Endothelial cell of umbilical vein (primary cell): Measurements from ENCODE around the gene TTLL5. TPM values are rescaled to one million over a fixed set of nuclear protein-coding genes. Genes with fewer than 3 reads are reported as not detected.
A peak's percentile ranks its signal among the peaks of the same experiment; 100 is the strongest.

Experiments
- BruUV-seq: library from RNA; stranded (reverse); fragments of 400-500 nt; replicated peaks from 2 replicates; lab custom pipeline; 2021; lab: Mats Ljungman, UMichigan
- CTCF ChIA-PET: fragments of 300-600, 350-600 bp; sonication (Branson Sonifier 250); formaldehyde crosslinking; loops from one replicate; lab custom pipeline; 2021; ENCODE audit warnings: antibody characterized with exemption, inconsistent platforms; lab: Charles Lee
- POLR2A ChIA-PET: fragments of 300-600, 350-600 bp; sonication (Branson Sonifier 250); formaldehyde crosslinking; loops from one replicate; lab custom pipeline; 2021; ENCODE audit warnings: antibody characterized with exemption, inconsistent platforms; lab: Charles Lee
- DNase-seq: peaks from one replicate; pipeline ENCODE4 v3.0.0-alpha.2; 2011; ENCODE audit warnings: low read depth, low spot score
- FAIRE-seq: peaks from 2 replicates; lab custom pipeline; 2011; peaks lifted over from hg19 to GRCh38; lab: Jason Lieb, UNC
- H2AFZ ChIP-seq: 2 replicates; pipeline ENCODE4 v1.6.0; 2012; ENCODE audit warnings: low read depth, low read length, control low read depth, inconsistent platforms
- H3K27ac ChIP-seq: 2 replicates; pipeline ENCODE4 v1.5.1; 2011; ENCODE audit warnings: low read depth, mild to moderate bottlenecking, control low read depth, low read length, moderate library complexity; ENCODE audit not compliant: insufficient read depth
- H3K27me3 ChIP-seq, 2 experiments: 2 replicates each; pipeline versions ENCODE4 v1.6.0 to v1.6.1; 2011; ENCODE audit warnings: low read length in 2 of 2, mixed read lengths in 1 of 2; ENCODE audit not compliant: control insufficient read depth in 2 of 2, insufficient read depth in 2 of 2
- H3K36me3 ChIP-seq, 2 experiments: 2 replicates in 1 of 2; 3 replicates in 1 of 2; pipeline ENCODE4 v1.5.1; 2011; ENCODE audit warnings: low read length in 2 of 2, mild to moderate bottlenecking in 1 of 2, moderate library complexity in 1 of 2; ENCODE audit not compliant: control insufficient read depth in 2 of 2, insufficient read depth in 2 of 2; ENCODE audit errors: extremely low read depth in 1 of 2
- H3K4me1 ChIP-seq: 3 replicates; pipeline ENCODE4 v1.5.1; 2011; ENCODE audit warnings: mild to moderate bottlenecking, low read length; ENCODE audit not compliant: control insufficient read depth, insufficient read depth; ENCODE audit errors: extremely low read depth
- H3K4me2 ChIP-seq: 2 replicates; pipeline ENCODE4 v1.6.1; 2011; ENCODE audit warnings: low read length, control low read depth, mixed read lengths; ENCODE audit not compliant: insufficient read depth
- H3K4me3 ChIP-seq, 3 experiments: fragments of 200-600 bp in 1 of 3; sonication (generic), shearing (Covaris generic) in 1 of 3; replicated peaks in 1 of 3; 2 replicates each; pipeline ENCODE4 v1.5.1; 2011 to 2016; ENCODE audit warnings: control low read depth in 3 of 3, low read length in 3 of 3, mild to moderate bottlenecking in 2 of 3, inconsistent platforms in 1 of 3, low read depth in 1 of 3, moderate library complexity in 1 of 3; ENCODE audit not compliant: insufficient read depth in 1 of 3
- H3K79me2 ChIP-seq: 2 replicates; pipeline ENCODE4 v1.6.0; 2012; ENCODE audit warnings: low read length, inconsistent platforms; ENCODE audit not compliant: control insufficient read depth, insufficient read depth
- H3K9ac ChIP-seq: replicated peaks from 2 replicates; pipeline ENCODE3; 2011; ENCODE audit warnings: low read length, control low read depth; ENCODE audit not compliant: insufficient read depth; ENCODE audit errors: extremely low read depth
- H3K9me1 ChIP-seq: replicated peaks from 3 replicates; pipeline ENCODE4 v1.6.0; 2011; ENCODE audit warnings: mild to moderate bottlenecking, low read length; ENCODE audit not compliant: control insufficient read depth, insufficient read depth; ENCODE audit errors: extremely low read depth
- H3K9me3 ChIP-seq: replicated peaks from 2 replicates; pipeline ENCODE4 v1.5.1; 2012; ENCODE audit warnings: low read length, inconsistent platforms; ENCODE audit not compliant: control insufficient read depth, insufficient read depth
- H4K20me1 ChIP-seq: replicated peaks from 2 replicates; pipeline ENCODE3; 2011; ENCODE audit warnings: mild to moderate bottlenecking, low read length; ENCODE audit not compliant: control insufficient read depth, insufficient read depth; ENCODE audit errors: extremely low read depth
- EZH2 ChIP-seq: IDR thresholded peaks from 2 replicates; pipeline ENCODE4 v1.6.1; 2012; ENCODE audit warnings: borderline replicate concordance, low read depth, mild to moderate bottlenecking, moderate library complexity, low read length, inconsistent platforms; ENCODE audit not compliant: severe bottlenecking
- FOS ChIP-seq: IDR thresholded peaks from 2 replicates; pipeline ENCODE4 v1.6.1; 2011; ENCODE audit warnings: mild to moderate bottlenecking, low read length, moderate library complexity, borderline replicate concordance; ENCODE audit not compliant: insufficient read depth
- GATA2 ChIP-seq: IDR thresholded peaks from 2 replicates; pipeline ENCODE4 v1.7.0; 2011; ENCODE audit warnings: low read depth, mild to moderate bottlenecking, moderate library complexity, mixed read lengths, low read length; ENCODE audit not compliant: insufficient read length, insufficient read depth
- JUN ChIP-seq: IDR thresholded peaks from 2 replicates; pipeline ENCODE4 v1.6.1; 2011; ENCODE audit warnings: borderline replicate concordance, low read depth; ENCODE audit not compliant: insufficient read length, insufficient read depth
- MYC ChIP-seq: IDR thresholded peaks from one replicate; pipeline ENCODE4 v1.6.1; 2011; ENCODE audit warnings: mild to moderate bottlenecking, low read depth, low read length
- POLR2A ChIP-seq: IDR thresholded peaks from 2 replicates; pipeline ENCODE4 v1.6.1; 2012; ENCODE audit warnings: low read depth, mild to moderate bottlenecking, control low read depth, low read length
- POLR2AphosphoS5 ChIP-seq: IDR thresholded peaks from 2 replicates; pipeline ENCODE4 v1.6.1; 2012; ENCODE audit warnings: low read depth, mild to moderate bottlenecking, control low read depth, low read length, moderate library complexity; ENCODE audit not compliant: insufficient read depth
- dilution Hi-C: fragments of 300-500 bp; cut with MboI; formaldehyde crosslinking; loops from one replicate; pipeline ENCODE4 v1.15.0; 2019; ENCODE audit warnings: low sequenced_read_pairs; ENCODE audit not compliant: extremely low pct_ligation_motif_present
- intact Hi-C: fragments of 100-400 bp; cut with micrococcal nuclease; formaldehyde crosslinking; loops from one replicate; pipeline ENCODE4 v1.10.0; 2022
- polyA plus RNA-seq, 4 experiments: library from polyadenylated mRNA; depleted of rRNA in 3 of 4; stranded (reverse) in 3 of 4; unstranded in 1 of 4; fragments of >200 nt; gene quantifications; 2 replicates each; pipeline versions ENCODE4 v1.2.1 to v1.2.3, GENCODE V29; 2011 to 2012; ENCODE audit warnings: missing spikeins in 1 of 4
- total RNA-seq: library from RNA; stranded (reverse); gene quantifications from 2 replicates; pipeline ENCODE4 v1.2.3, GENCODE V29; 2021
- TF ChIP-seq, protein P1 (sequence below), 2 donors: IDR thresholded peaks; 1 replicate in 1 of 2; 2 replicates in 1 of 2; pipeline ENCODE4 v1.5.1; 2011; ENCODE audit warnings: low read length in 2 of 2, mild to moderate bottlenecking in 2 of 2, moderate library complexity in 2 of 2, control low read depth in 1 of 2, inconsistent platforms in 1 of 2, low read depth in 1 of 2; ENCODE audit not compliant: insufficient read depth in 1 of 2; ENCODE audit errors: extremely low read depth in 1 of 2
- TF ChIP-seq, protein P2 (sequence below): IDR thresholded peaks from 2 replicates; pipeline ENCODE4 v1.6.1; 2011; ENCODE audit not compliant: insufficient read depth, insufficient read length

Gene TTLL5
- total and polyA plus RNA-seq, 2 donors (not counting 3 experiments of a cell fraction or from before 2014, with no cell fraction given), result 33.2 to 93.6 TPM

DNA sequence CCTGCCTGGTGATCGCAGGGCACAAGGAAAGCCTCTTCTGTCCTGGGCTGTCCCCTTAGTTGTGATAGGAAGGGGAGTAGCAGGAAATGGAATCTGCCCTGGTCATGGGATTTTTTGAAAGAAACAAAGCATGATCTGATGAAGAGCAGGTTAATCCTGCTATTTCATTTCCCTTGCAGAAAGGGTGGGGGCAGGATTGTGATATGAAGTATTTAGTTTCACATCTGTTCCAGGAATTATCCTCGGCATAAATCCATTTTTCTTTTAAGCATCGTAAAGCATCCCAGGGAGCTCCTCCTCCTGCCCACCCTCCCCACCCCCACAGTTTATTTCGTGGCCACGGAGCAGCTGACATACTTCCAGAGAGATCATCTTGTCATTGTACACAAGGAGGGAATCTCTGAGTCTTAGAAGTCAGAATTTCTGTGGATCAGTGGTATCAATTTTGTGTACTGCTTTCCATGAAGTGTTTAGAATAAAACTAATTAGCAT is 267.7 kb downstream of the TTLL5 start:
- Histone ChIP-seq H3K9ac (no peak overlapping the region), H3K9me1 (no peaks in the 10 kb centered on the region), H3K79me2 (no peaks in the 10 kb centered on the region), H3K36me3 (peaks cover 0 to under 1% of the 10 kb centered on the region in 2 experiments), H3K4me3 (no peak overlapping the region), H3K27ac (no peak overlapping the region), H2AFZ (peak overlapping the region; percentile 10), H3K9me3 (no peaks in the 10 kb centered on the region), H3K4me2 (peak overlapping the region; percentile 52), H4K20me1 (no peaks in the 10 kb centered on the region), H3K27me3 (no peaks in the 10 kb centered on the region), H3K4me1 (peaks cover 3% of the 10 kb centered on the region)
- ChIA-PET POLR2A (no interaction called here), CTCF (interaction anchor here (0.8 to 2.4 kb wide), 5 partner anchors 10 to 54 kb away, joined by 3 to 16 read pairs (median 6); no protein-coding TSS in a partner anchor)
- no peak for TF ChIP-seq GATA2
- TF ChIP-seq FOS, result no peak
- TF ChIP-seq MYC, result no peak
- TF ChIP-seq, protein P1, sequence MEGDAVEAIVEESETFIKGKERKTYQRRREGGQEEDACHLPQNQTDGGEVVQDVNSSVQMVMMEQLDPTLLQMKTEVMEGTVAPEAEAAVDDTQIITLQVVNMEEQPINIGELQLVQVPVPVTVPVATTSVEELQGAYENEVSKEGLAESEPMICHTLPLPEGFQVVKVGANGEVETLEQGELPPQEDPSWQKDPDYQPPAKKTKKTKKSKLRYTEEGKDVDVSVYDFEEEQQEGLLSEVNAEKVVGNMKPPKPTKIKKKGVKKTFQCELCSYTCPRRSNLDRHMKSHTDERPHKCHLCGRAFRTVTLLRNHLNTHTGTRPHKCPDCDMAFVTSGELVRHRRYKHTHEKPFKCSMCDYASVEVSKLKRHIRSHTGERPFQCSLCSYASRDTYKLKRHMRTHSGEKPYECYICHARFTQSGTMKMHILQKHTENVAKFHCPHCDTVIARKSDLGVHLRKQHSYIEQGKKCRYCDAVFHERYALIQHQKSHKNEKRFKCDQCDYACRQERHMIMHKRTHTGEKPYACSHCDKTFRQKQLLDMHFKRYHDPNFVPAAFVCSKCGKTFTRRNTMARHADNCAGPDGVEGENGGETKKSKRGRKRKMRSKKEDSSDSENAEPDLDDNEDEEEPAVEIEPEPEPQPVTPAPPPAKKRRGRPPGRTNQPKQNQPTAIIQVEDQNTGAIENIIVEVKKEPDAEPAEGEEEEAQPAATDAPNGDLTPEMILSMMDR (IDR thresholded peaks at IDR 0.05; ENCODE audit: extremely low read depth in 1 of 2, insufficient read depth in 1 of 2, low read depth in 1 of 2, low read length in 2 of 2), result no peak
- no peak for TF ChIP-seq POLR2AphosphoS5
- no peak for TF ChIP-seq EZH2
- TF ChIP-seq, protein P2, sequence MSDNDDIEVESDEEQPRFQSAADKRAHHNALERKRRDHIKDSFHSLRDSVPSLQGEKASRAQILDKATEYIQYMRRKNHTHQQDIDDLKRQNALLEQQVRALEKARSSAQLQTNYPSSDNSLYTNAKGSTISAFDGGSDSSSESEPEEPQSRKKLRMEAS, result no peak
- TF ChIP-seq POLR2A, result no peak
- TF ChIP-seq JUN, result no peak
- no TSS peak for BruUV-seq
- intact Hi-C loops, result no loop called here
- DNase-seq (peak; percentile 27), FAIRE-seq (peak; percentile 38)
- dilution Hi-C loops, result no loop called here
